SK-N-SH (cell line): ENCODE measurements around the gene HPN. TPM values are rescaled to one million over a fixed set of nuclear protein-coding genes. Genes with fewer than 3 reads are reported as not detected.
A peak's percentile ranks its signal among the peaks of the same experiment; 100 is the strongest.

Experiments
- CTCF ChIA-PET: fragments of 300-600, 350-600 bp; formaldehyde crosslinking; extraction: SDS; loops from one replicate; lab custom pipeline; 2021; lab: Yijun Ruan, JAX
- POLR2A ChIA-PET: fragments of 350-600 bp; sonication (Branson Sonifier 250); formaldehyde crosslinking; extraction: SDS; loops from one replicate; lab custom pipeline; 2020; ENCODE audit warnings: antibody characterized with exemption, inconsistent platforms; lab: Yijun Ruan, JAX
- DNase-seq: peaks from one replicate; pipeline ENCODE4 v3.0.0; 2012
- H2AFZ ChIP-seq: fragments of 200-600 bp; sonication (generic); 2 replicates; pipeline ENCODE4 v1.8.1; 2016; ENCODE audit warnings: antibody characterized with exemption, mild to moderate bottlenecking, low read depth
- H3F3A ChIP-seq: fragments of 200-600 bp; sonication (generic); replicated peaks from 2 replicates; pipeline ENCODE3; 2016; ENCODE audit warnings: antibody characterized with exemption, mild to moderate bottlenecking; ENCODE audit not compliant: insufficient read depth
- H3K27ac ChIP-seq, 2 experiments: fragments of 200-500 bp in 1 of 2; fragments of 200-600 bp in 1 of 2; sonication (Bioruptor generic) in 1 of 2; sonication (generic), shearing (Covaris generic) in 1 of 2; 2 replicates each; pipeline versions ENCODE4 v1.5.1 to v1.6.1; 2014 to 2016; ENCODE audit warnings: low read depth in 2 of 2, inconsistent platforms in 1 of 2, low read length in 1 of 2, mild to moderate bottlenecking in 1 of 2, mixed read lengths in 1 of 2
- H3K27me3 ChIP-seq: fragments of 200-600 bp; sonication (generic), shearing (Covaris generic); 2 replicates; pipeline ENCODE4 v1.6.1; 2016; ENCODE audit warnings: mixed run types; ENCODE audit not compliant: insufficient read depth
- H3K36me3 ChIP-seq, 2 experiments: fragments of 200-500 bp in 1 of 2; fragments of 200-600 bp in 1 of 2; sonication (Bioruptor generic) in 1 of 2; sonication (generic) in 1 of 2; replicated peaks in 1 of 2; 2 replicates each; pipeline versions ENCODE3 to v1.5.1; 2014 to 2016; ENCODE audit warnings: low read length in 1 of 2, mild to moderate bottlenecking in 1 of 2; ENCODE audit not compliant: insufficient read depth in 2 of 2, control insufficient read depth in 1 of 2
- H3K4me1 ChIP-seq, 2 experiments: fragments of 200-500 bp in 1 of 2; fragments of 200-600 bp in 1 of 2; sonication (Bioruptor generic) in 1 of 2; sonication (generic), shearing (Covaris generic) in 1 of 2; 2 replicates each; pipeline versions ENCODE4 v1.5.1 to v1.6.1; 2014 to 2016; ENCODE audit warnings: low read depth in 1 of 2, low read length in 1 of 2, mixed run types in 1 of 2; ENCODE audit not compliant: insufficient read depth in 2 of 2, control insufficient read depth in 1 of 2
- H3K4me2 ChIP-seq: fragments of 200-600 bp; sonication (generic), shearing (Covaris generic); 2 replicates; pipeline ENCODE4 v1.6.1; 2017; ENCODE audit warnings: mixed run types
- H3K4me3 ChIP-seq, 2 experiments: fragments of 200-500 bp in 1 of 2; fragments of 200-600 bp in 1 of 2; sonication (Bioruptor generic) in 1 of 2; sonication (generic), shearing (Covaris generic) in 1 of 2; 2 replicates each; pipeline versions ENCODE4 v1.5.1 to v1.8.1; 2014 to 2016; ENCODE audit warnings: low read depth in 2 of 2, inconsistent platforms in 1 of 2, low read length in 1 of 2, mild to moderate bottlenecking in 1 of 2, mixed read lengths in 1 of 2, moderate library complexity in 1 of 2
- H3K79me2 ChIP-seq: fragments of 200-600 bp; sonication (generic); 2 replicates; pipeline ENCODE4 v1.8.1; 2017; ENCODE audit warnings: mild to moderate bottlenecking; ENCODE audit not compliant: insufficient read depth
- H3K9ac ChIP-seq: fragments of 200-600 bp; sonication (generic); 2 replicates; pipeline ENCODE4 v1.6.1; 2017; ENCODE audit warnings: mixed run types
- H3K9me2 ChIP-seq: fragments of 200-600 bp; sonication (generic); 2 replicates; pipeline ENCODE4 v1.6.1; 2017; ENCODE audit warnings: mixed run types
- H3K9me3 ChIP-seq: fragments of 200-600 bp; sonication (generic); 2 replicates; pipeline ENCODE4 v1.6.1; 2017; ENCODE audit warnings: mixed run types, mild to moderate bottlenecking, moderate library complexity
- H4K20me1 ChIP-seq: fragments of 200-600 bp; sonication (generic); 2 replicates; pipeline ENCODE4 v1.6.1; 2017; ENCODE audit warnings: mild to moderate bottlenecking, mixed run types; ENCODE audit not compliant: insufficient read depth
- CTCF ChIP-seq: fragments of 200-600 bp; sonication (generic); IDR thresholded peaks from 2 replicates; pipeline ENCODE4 v1.6.1; 2017; ENCODE audit warnings: antibody characterized with exemption, mild to moderate bottlenecking, moderate library complexity
- ELF1 ChIP-seq: IDR thresholded peaks from 2 replicates; pipeline ENCODE4 v1.4.0; 2012
- FOSL2 ChIP-seq: IDR thresholded peaks from 2 replicates; pipeline ENCODE4 v1.4.0; 2012; ENCODE audit warnings: low read depth, mild to moderate bottlenecking, moderate library complexity, borderline replicate concordance
- GATA2 ChIP-seq: sonication (generic); formaldehyde crosslinking; IDR thresholded peaks from 2 replicates; pipeline ENCODE4 v1.5.0; 2020; ENCODE audit warnings: mild to moderate bottlenecking, missing genetic modification reagents
- JUND ChIP-seq: IDR thresholded peaks from 2 replicates; pipeline ENCODE4 v1.4.0; 2012
- NFIC ChIP-seq: IDR thresholded peaks from 2 replicates; pipeline ENCODE4 v1.4.0; 2012; ENCODE audit warnings: borderline replicate concordance
- POLR2AphosphoS5 ChIP-seq: IDR thresholded peaks from 2 replicates; pipeline ENCODE4 v1.6.1; 2012; ENCODE audit warnings: low read depth, low read length
- RAD21 ChIP-seq: IDR thresholded peaks from 2 replicates; pipeline ENCODE4 v1.6.1; 2012; ENCODE audit warnings: mild to moderate bottlenecking, low read length
- RCOR1 ChIP-seq: fragments of 150-350 bp; IDR thresholded peaks from 2 replicates; pipeline ENCODE4 v1.6.1; 2017; ENCODE audit warnings: antibody characterized with exemption, low read length
- REST ChIP-seq: IDR thresholded peaks from 2 replicates; pipeline ENCODE4 v1.6.1; 2012; ENCODE audit warnings: mild to moderate bottlenecking, low read depth, low read length, moderate library complexity
- RXRA ChIP-seq: IDR thresholded peaks from 2 replicates; pipeline ENCODE4 v1.4.0; 2012; ENCODE audit warnings: low read depth, mild to moderate bottlenecking, borderline replicate concordance
- SIN3A ChIP-seq: IDR thresholded peaks from 2 replicates; pipeline ENCODE4 v1.6.1; 2012; ENCODE audit warnings: low read depth, mild to moderate bottlenecking, low read length, moderate library complexity, borderline replicate concordance
- TAF1 ChIP-seq: IDR thresholded peaks from 2 replicates; pipeline ENCODE4 v1.6.1; 2012; ENCODE audit warnings: low read depth, mild to moderate bottlenecking, low read length, moderate library complexity, borderline replicate concordance
- USF1 ChIP-seq: IDR thresholded peaks from 2 replicates; pipeline ENCODE4 v1.4.0; 2012; ENCODE audit warnings: low read depth, borderline replicate concordance
- WGBS: methylation state at CpG from one replicate; pipeline ENCODE4 v1.1.6; 2017; ENCODE audit warnings: low lambda C conversion rate; 5-methylcytosine and 5-hydroxymethylcytosine counted together
- polyA plus RNA-seq, 3 experiments: library from polyadenylated mRNA; depleted of rRNA; stranded (reverse); fragments of >200 nt; gene quantifications; 2 replicates each; pipeline ENCODE4 v1.2.3, GENCODE V29; 2012

Gene HPN
- polyA plus RNA-seq, 1 of the 3 experiments (the other 2 are of a cell fraction), result 0.05 TPM

GRCh38 chr19:35008891-35009341 is 32.6 kb upstream of the HPN start:
- Histone ChIP-seq H4K20me1 (peaks cover 35% of the 10 kb centered on the region), H3K9ac (no peak overlapping the region), H3K79me2 (peaks cover 39% of the 10 kb centered on the region), H3K9me2 (no peaks in the 10 kb centered on the region), H3F3A (no peaks in the 10 kb centered on the region), H3K4me2 (no peak overlapping the region), H3K4me3 (no peak overlapping the region), H3K27me3 (no peaks in the 10 kb centered on the region), H2AFZ (no peak overlapping the region), H3K27ac (no peak overlapping the region), H3K4me1 (peaks cover 0 to 5% of the 10 kb centered on the region in 2 experiments; a peak in 1 of 4 replicates), H3K9me3 (no peaks in the 10 kb centered on the region), H3K36me3 (peaks cover 13 to 42% of the 10 kb centered on the region in 2 experiments)
- DNase-seq, result no peak
- ChIA-PET POLR2A (interaction anchor here (2.8 kb wide), 1 partner anchor 8 kb away, joined by 8 read pairs; the partner anchor contains the start of gene GRAMD1A), CTCF (interaction anchor here (1.2 to 6.6 kb wide), 2 partner anchors 35 to 36 kb away, joined by 3 to 38 read pairs; no protein-coding TSS in a partner anchor)
- TF ChIP-seq REST, result no peak
- 97% methylated on average over 12 of the region's 12 CpGs for WGBS

- H4K20me1 ChIP-seq, result peaks cover 27% of the 10 kb centered on the region
- no peak overlapping the region for H3K27ac ChIP-seq
- 93% methylated on average over 35 of the region's 36 CpGs for WGBS
- H3K9me2 ChIP-seq, result no peaks in the 10 kb centered on the region
- H3K79me2 ChIP-seq, result peaks cover 31% of the 10 kb centered on the region; the same call in 1 of the 2 replicates
- CTCF ChIA-PET, result interaction anchor here (1.2 to 6.6 kb wide), 3 partner anchors 9 to 36 kb away, joined by 3 to 38 read pairs (median 16); partner anchors contain the start of gene GRAMD1A
- no peaks in the 10 kb centered on the region for H3F3A ChIP-seq
- peak; percentile 19 for DNase-seq
- H3K4me2 ChIP-seq, result no peak overlapping the region
- no peaks in the 10 kb centered on the region for H3K27me3 ChIP-seq
- peaks cover 0 to 5% of the 10 kb centered on the region in 2 experiments; a peak in 1 of 4 replicates for H3K4me1 ChIP-seq
- H3K4me3 ChIP-seq, result no peak overlapping the region
- no peaks in the 10 kb centered on the region for H3K9me3 ChIP-seq
- no peak overlapping the region for H3K9ac ChIP-seq
- H3K36me3 ChIP-seq, result peaks cover 15 to 48% of the 10 kb centered on the region in 2 experiments
- POLR2A ChIA-PET, result interaction anchor here (2.8 kb wide), 1 partner anchor 9 kb away, joined by 8 read pairs; the partner anchor contains the start of gene GRAMD1A
- no peak overlapping the region for H2AFZ ChIP-seq
- TF ChIP-seq JUND (no peak), NFIC (no peak), TAF1 (no peak), CTCF (no peak), RAD21 (no peak), SIN3A (no peak), GATA2 (CRISPR knock-in tag) (no peak), ELF1 (no peak), RCOR1 (no peak), FOSL2 (no peak), POLR2AphosphoS5 (no peak), RXRA (no peak), REST (no peak), USF1 (no peak)
Measured at GRCh38 chr19:35009424-35010415, 31.8 kb upstream of the HPN start.
